Sigmoid colon (tissue), 7 donors: ENCODE measurements around the gene CASR. TPM values are rescaled to one million over a fixed set of nuclear protein-coding genes. Genes with fewer than 3 reads are reported as not detected.
"Not testable (repeated sequence)": the region's sequence is repeated elsewhere in the genome, so short reads cannot be mapped to it uniquely, and the experiment has no call there.

ENCODE experiments used
- DNase-seq: peaks from one replicate; pipeline ENCODE4 v3.0.0-alpha.2; 2019
- H3K27ac ChIP-seq, 4 donors: fragments of 200-600 bp; sonication (generic); one replicate each; pipeline ENCODE4 v1.5.1; 2016 to 2019; ENCODE audit warnings: mild to moderate bottlenecking in 1 of 4
- H3K27me3 ChIP-seq, 3 donors: fragments of 200-600 bp; sonication (generic); one replicate each; pipeline ENCODE4 v1.5.1; 2019; ENCODE audit warnings: mild to moderate bottlenecking in 1 of 3
- H3K36me3 ChIP-seq, 4 donors: fragments of 200-600 bp; sonication (generic); one replicate each; pipeline ENCODE4 v1.5.1; 2016 to 2019
- H3K4me1 ChIP-seq, 4 donors: fragments of 200-600 bp; sonication (generic); one replicate each; pipeline ENCODE4 v1.5.1; 2017 to 2019
- H3K4me3 ChIP-seq, 4 donors: fragments of 200-600 bp; sonication (generic); one replicate each; pipeline ENCODE4 v1.5.1; 2017 to 2019; ENCODE audit warnings: mild to moderate bottlenecking in 2 of 4, moderate library complexity in 1 of 4
- H3K9me3 ChIP-seq, 4 donors: fragments of 200-600 bp in 3 of 4; sonication (generic) in 3 of 4; one replicate each; pipeline versions ENCODE4 v1.5.1 to v1.6.1; 2013 to 2019
- CTCF ChIP-seq, 4 experiments: fragments of 450-650 bp in 3 of 4; fragments of 200-600 bp in 1 of 4; IDR thresholded peaks; one replicate each; pipeline ENCODE4 v1.5.1; 2016 to 2019; ENCODE audit warnings: antibody characterized with exemption in 4 of 4, mild to moderate bottlenecking in 3 of 4, moderate library complexity in 2 of 4
- EP300 ChIP-seq, 4 donors: sonication (generic); formaldehyde crosslinking; IDR thresholded peaks; one replicate each; pipeline ENCODE4 v1.6.1; 2017; ENCODE audit warnings: antibody characterized with exemption in 4 of 4
- POLR2A ChIP-seq, 2 donors: fragments of 450-650 bp; IDR thresholded peaks; one replicate each; pipeline ENCODE4 v1.6.1; 2016; ENCODE audit warnings: antibody characterized with exemption in 2 of 2, mild to moderate bottlenecking in 2 of 2, moderate library complexity in 2 of 2
- POLR2AphosphoS5 ChIP-seq, 4 donors: sonication (generic); formaldehyde crosslinking; IDR thresholded peaks; one replicate each; pipeline ENCODE4 v1.6.1; 2017; ENCODE audit warnings: antibody characterized with exemption in 4 of 4
- WGBS, 2 donors: extraction: QIAGEN DNeasy Blood & Tissue Kit; methylation state at CpG; one replicate each; pipeline ENCODE4 v1.1.7; 2013; 5-methylcytosine and 5-hydroxymethylcytosine counted together
- intact Hi-C: fragments of 100-400 bp; cut with DNase I; formaldehyde crosslinking; loops from one replicate; pipeline ENCODE4 v1.15.1; 2023
- polyA plus RNA-seq, 3 donors: library from polyadenylated mRNA; stranded (reverse); fragments of 200-250 nt; gene quantifications; one replicate each; pipeline ENCODE4 v1.2.3, GENCODE V29; 2013
- total RNA-seq, 4 donors: library from RNA; depleted of rRNA; stranded (reverse); fragments of >200 nt; gene quantifications; one replicate each; pipeline ENCODE4 v1.1.0, GENCODE V29; 2016
- donor health status: healthy with polysubstance abuse.
- donor health status: Bipolar disorder and iron deficiency.
- donor health status: healthy.

The CASR gene
- total and polyA plus RNA-seq, 7 donors = under 0.01 to 0.14 (median under 0.01) TPM; not detected in 2

DNA sequence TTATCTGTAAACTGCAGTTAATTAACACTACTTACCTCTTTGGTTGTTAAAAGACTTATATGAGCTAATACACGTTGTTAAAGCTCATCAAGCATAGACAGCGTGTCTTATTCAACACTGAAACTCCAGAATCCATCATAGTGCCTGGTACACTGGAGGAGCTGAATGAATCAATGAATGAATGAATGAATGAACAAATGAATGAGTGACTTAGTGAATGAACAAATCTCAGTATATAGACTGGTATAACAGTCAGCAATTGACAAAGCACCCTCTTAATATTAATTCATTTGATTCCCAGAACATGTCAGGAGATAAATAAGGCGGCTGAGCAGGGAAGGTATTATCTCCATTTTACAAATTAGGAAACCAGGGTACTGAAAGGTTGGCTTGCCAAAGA is 7.1 kb downstream of the CASR start:
- Histone ChIP-seq H3K4me1 (no peaks in the 10 kb centered on the region), H3K9me3 (no peaks in the 10 kb centered on the region), H3K27me3 (peaks cover 0 to 2% (median 0%) of the 10 kb centered on the region in 3 donors), H3K27ac (no peak overlapping the region), H3K36me3 (no peaks in the 10 kb centered on the region), H3K4me3 (no peak overlapping the region)
- TF ChIP-seq EP300 (IDR thresholded peaks at IDR 0.05) (no peak), POLR2A (IDR thresholded peaks at IDR 0.05) (no peak), POLR2AphosphoS5 (IDR thresholded peaks at IDR 0.05) (no peak), CTCF (IDR thresholded peaks at IDR 0.05) (no peak)
- intact Hi-C loops = no loop called here
- DNase-seq = no peak
- WGBS, 2 donors = 90 to 91% methylated on average over 3 of the region's 3 CpGs

- intact Hi-C loops = no loop called here
- no peak for DNase-seq
- H3K4me3 ChIP-seq = no peak overlapping the region
- no peaks in the 10 kb centered on the region for H3K4me1 ChIP-seq
- TF ChIP-seq EP300 (IDR thresholded peaks at IDR 0.05) (no peak), POLR2A (IDR thresholded peaks at IDR 0.05) (no peak), CTCF (IDR thresholded peaks at IDR 0.05) (no peak), POLR2AphosphoS5 (IDR thresholded peaks at IDR 0.05) (no peak)
- H3K9me3 ChIP-seq = no peaks in the 10 kb centered on the region
- 39 to 76% methylated on average over 2 of the region's 2 CpGs for WGBS, 2 donors
- H3K36me3 ChIP-seq = no peaks in the 10 kb centered on the region
- no peak overlapping the region for H3K27ac ChIP-seq
- no peaks in the 10 kb centered on the region for H3K27me3 ChIP-seq
Observed at GRCh38 chr3:122198966-122199365, 15.5 kb downstream of the CASR start.

DNA sequence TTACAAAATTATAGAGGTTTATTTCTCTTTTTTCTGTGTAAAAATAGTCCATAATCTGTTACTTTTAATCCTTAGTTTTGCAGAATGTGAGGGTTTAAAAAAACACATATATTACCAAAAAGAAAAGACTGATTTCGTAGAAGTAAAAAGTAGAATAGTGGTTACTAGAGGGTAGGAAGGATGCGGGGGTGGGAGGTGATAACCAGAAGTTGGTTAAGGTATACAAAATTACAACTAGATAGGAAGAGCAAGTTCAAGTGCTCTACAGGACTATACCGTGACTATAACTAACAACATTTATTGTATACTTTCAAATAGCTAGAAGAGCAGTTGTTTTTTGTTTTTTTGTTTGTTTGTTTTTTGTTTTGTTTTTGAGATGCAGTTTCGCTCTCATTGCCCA is 16.1 kb downstream of the CASR start:
- Histone ChIP-seq H3K27ac (no peak overlapping the region), H3K4me1 (no peaks in the 10 kb centered on the region), H3K27me3 (no peaks in the 10 kb centered on the region), H3K36me3 (no peaks in the 10 kb centered on the region), H3K4me3 (no peak overlapping the region), H3K9me3 (no peaks in the 10 kb centered on the region)
- TF ChIP-seq POLR2AphosphoS5 (IDR thresholded peaks at IDR 0.05) (no peak), CTCF (IDR thresholded peaks at IDR 0.05) (no peak)
- DNase-seq = no peak
- intact Hi-C loops = no loop called here
- WGBS, 2 donors = 84 to 91% methylated on average over 4 of the region's 4 CpGs

DNA sequence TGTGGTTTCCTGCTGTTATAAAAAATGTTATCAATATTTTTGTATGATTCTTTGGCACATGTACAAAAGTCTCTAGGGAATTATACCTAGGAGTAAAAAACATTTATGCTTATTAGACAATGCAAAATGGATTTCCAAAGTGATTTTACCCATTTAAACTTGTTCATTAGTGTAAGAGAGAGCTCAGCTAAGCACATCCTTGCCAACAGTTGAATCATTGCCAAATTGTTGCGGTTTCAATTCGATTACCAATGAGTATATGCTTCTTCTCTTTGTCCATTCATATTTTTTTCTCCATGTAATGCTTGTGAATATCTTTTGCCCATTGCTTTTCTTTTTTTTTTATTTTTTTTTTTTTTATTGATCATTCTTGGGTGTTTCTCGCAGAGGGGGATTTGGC is 17.2 kb downstream of the CASR start:
- Histone ChIP-seq H3K4me3 (no peak overlapping the region), H3K9me3 (no peaks in the 10 kb centered on the region), H3K4me1 (no peaks in the 10 kb centered on the region), H3K36me3 (no peaks in the 10 kb centered on the region), H3K27me3 (no peaks in the 10 kb centered on the region), H3K27ac (no peak overlapping the region)
- intact Hi-C loops = no loop called here
- TF ChIP-seq POLR2A (IDR thresholded peaks at IDR 0.05) (no peak), CTCF (IDR thresholded peaks at IDR 0.05) (no peak), POLR2AphosphoS5 (IDR thresholded peaks at IDR 0.05) (no peak), EP300 (IDR thresholded peaks at IDR 0.05) (no peak)
- 79 to 81% methylated on average over 2 of the region's 3 CpGs for WGBS, 2 donors
- DNase-seq = no peak

GRCh38 chr3:122201476-122201875 is 18.0 kb downstream of the CASR start:
- not testable (repeated sequence) for H3K27ac ChIP-seq
- 92 to 93% methylated on average over 22 to 24 of the region's 25 CpGs for WGBS, 2 donors

More at GRCh38 chr3:122201476-122201875, 18.0 kb downstream of the CASR start:
- H3K36me3 ChIP-seq, H3K27me3 ChIP-seq, H3K4me3 ChIP-seq, intact Hi-C loops, H3K4me1 ChIP-seq, H3K9me3 ChIP-seq, DNase-seq: not testable (repeated sequence)
